HG03103 (cell line): ENCODE results near the gene SNRNP48.

ENCODE experiments used
- ATAC-seq: cut with Tn5 transposase; IDR thresholded peaks from one replicate; pipeline ENCODE4 v1.9.1; 2021; ENCODE audit warnings: low read depth; ENCODE audit not compliant: unreplicated experiment

SNRNP48 gene

GRCh38 chr6:7639427-7639826, 49.4 kb downstream of the SNRNP48 start:
- ATAC-seq, result no peak

GRCh38 chr6:7640016-7640415, 50.0 kb downstream of the SNRNP48 start:
- no peak for ATAC-seq

- ATAC-seq, result no peak
Measured at GRCh38 chr6:7640607-7641577, 50.9 kb downstream of the SNRNP48 start.

- no peak for ATAC-seq
Measured at GRCh38 chr6:7642791-7643190, 52.8 kb downstream of the SNRNP48 start.

GRCh38 chr6:7644417-7644816, 54.4 kb downstream of the SNRNP48 start:
- no peak for ATAC-seq

GRCh38 chr6:7646394-7646793, 56.4 kb downstream of the SNRNP48 start:
- no peak for ATAC-seq

GRCh38 chr6:7647504-7647903, 57.5 kb downstream of the SNRNP48 start:
- ATAC-seq, result peak; percentile 81

GRCh38 chr6:7649037-7649810, 59.2 kb downstream of the SNRNP48 start:
- peak; percentile 49 for ATAC-seq

- ATAC-seq, result no peak
Measured at GRCh38 chr6:7650878-7651277, 60.9 kb downstream of the SNRNP48 start.

GRCh38 chr6:7652957-7653356, 63.0 kb downstream of the SNRNP48 start:
- ATAC-seq, result no peak

- ATAC-seq, result no peak
Measured at GRCh38 chr6:7656355-7656754, 66.4 kb downstream of the SNRNP48 start.

GRCh38 chr6:7658543-7658942, 68.5 kb downstream of the SNRNP48 start:
- no peak for ATAC-seq

- no peak for ATAC-seq
Measured at GRCh38 chr6:7661364-7661763, 71.4 kb downstream of the SNRNP48 start.
